Measurements from ENCODE around the gene PDE4D. TPM values are rescaled to one million over a fixed set of nuclear protein-coding genes. Genes with fewer than 3 reads are reported as not detected.

PDE4D gene
- total RNA-seq, 6 experiments from 2014 or later = 1.6 to 10.3 (median 5.6) TPM

GRCh38 chr5:58926541-58926935 is 967.0 kb downstream of the PDE4D start:
- ATAC-seq (no peak), DNase-seq (no peak)
- TF ChIP-seq CTCF (IDR thresholded peaks at IDR 0.05) (no peak), POLR2A (IDR thresholded peaks at IDR 0.05) (no peak)
- Histone ChIP-seq H3K9me3 (no peaks in the 10 kb centered on the region), H3K4me1 (no peaks in the 10 kb centered on the region), H3K27ac (no peak overlapping the region), H3K36me3 (no peaks in the 10 kb centered on the region), H3K4me3 (no peak overlapping the region), H3K27me3 (no peaks in the 10 kb centered on the region)
- intact Hi-C loops (cut with DNase I) = no loop called here
- 11% methylated on average over 6 of the region's 6 CpGs for WGBS (ENCODE audit: insufficient coverage, low coverage, low lambda C conversion rate, missing lambda C conversion rate)

GRCh38 chr5:58925627-58926540 is 967.6 kb downstream of the PDE4D start:
- Histone ChIP-seq H3K4me3 (no peak overlapping the region), H3K27ac (no peak overlapping the region), H3K27me3 (no peaks in the 10 kb centered on the region), H3K36me3 (no peaks in the 10 kb centered on the region), H3K9me3 (no peaks in the 10 kb centered on the region), H3K4me1 (no peaks in the 10 kb centered on the region)
- TF ChIP-seq CTCF (IDR thresholded peaks at IDR 0.05) (no peak), POLR2A (IDR thresholded peaks at IDR 0.05) (no peak)
- intact Hi-C loops (cut with DNase I) = no loop called here
- ATAC-seq (no peak), DNase-seq (no peak)
- WGBS (ENCODE audit: insufficient coverage, low coverage, low lambda C conversion rate, missing lambda C conversion rate) = 36% methylated on average over 5 of the region's 5 CpGs

GRCh38 chr5:58924306-58924705 is 969.2 kb downstream of the PDE4D start:
- Histone ChIP-seq H3K4me1 (no peaks in the 10 kb centered on the region), H3K36me3 (no peaks in the 10 kb centered on the region), H3K9me3 (no peaks in the 10 kb centered on the region), H3K27me3 (no peaks in the 10 kb centered on the region), H3K27ac (no peak overlapping the region), H3K4me3 (no peak overlapping the region)
- 55% methylated on average over 5 of the region's 5 CpGs for WGBS (ENCODE audit: insufficient coverage, low coverage, low lambda C conversion rate, missing lambda C conversion rate)
- DNase-seq (no peak), ATAC-seq (no peak)
- TF ChIP-seq POLR2A (IDR thresholded peaks at IDR 0.05) (no peak), CTCF (IDR thresholded peaks at IDR 0.05) (no peak)
- intact Hi-C loops (cut with DNase I) = no loop called here

GRCh38 chr5:58923355-58923754 is 970.2 kb downstream of the PDE4D start:
- TF ChIP-seq CTCF (IDR thresholded peaks at IDR 0.05) = no peak
- no peak for TF ChIP-seq POLR2A (IDR thresholded peaks at IDR 0.05)
- 75% methylated on average over 2 of the region's 2 CpGs for WGBS (ENCODE audit: insufficient coverage, low coverage, low lambda C conversion rate, missing lambda C conversion rate)
- H3K36me3 ChIP-seq = no peaks in the 10 kb centered on the region
- ATAC-seq (no peak), DNase-seq (no peak)
- intact Hi-C loops (cut with DNase I) = no loop called here
- no peak overlapping the region for H3K27ac ChIP-seq
- H3K27me3 ChIP-seq = no peaks in the 10 kb centered on the region
- H3K4me1 ChIP-seq = no peaks in the 10 kb centered on the region
- no peaks in the 10 kb centered on the region for H3K9me3 ChIP-seq
- no peak overlapping the region for H3K4me3 ChIP-seq

All from right lobe of liver (tissue), 6 donors.